Right lobe of liver (tissue), 6 donors: ENCODE measurements around the gene BEST4. TPM values are rescaled to one million over a fixed set of nuclear protein-coding genes. Genes with fewer than 3 reads are reported as not detected.

Experiments used
- ATAC-seq, 4 donors: fragments of 200-7000 bp; cut with Tn5 transposase; one replicate each; pipeline ENCODE4 v1.9.1; 2020; ENCODE audit warnings: mild to moderate bottlenecking in 4 of 4, moderate library complexity in 4 of 4
- DNase-seq, 3 donors: peaks; one replicate each; pipeline ENCODE4 v3.0.0-alpha.2; 2020
- H3K27ac ChIP-seq, 3 donors: fragments of 200-600 bp; one replicate each; pipeline ENCODE4 v1.8.0; 2022
- H3K27me3 ChIP-seq, 2 donors: fragments of 200-600 bp; one replicate each; pipeline ENCODE4 v1.8.0; 2022
- H3K36me3 ChIP-seq, 4 donors: fragments of 200-600 bp; sonication (generic) in 1 of 4; one replicate each; pipeline versions ENCODE4 v1.5.1 to v1.8.0; 2017 to 2022; ENCODE audit warnings: control low read depth in 1 of 4
- H3K4me1 ChIP-seq, 4 donors: fragments of 200-600 bp; sonication (generic) in 1 of 4; one replicate each; pipeline versions ENCODE4 v1.5.1 to v1.8.0; 2017 to 2022; ENCODE audit warnings: control low read depth in 1 of 4
- H3K4me3 ChIP-seq, 3 donors: fragments of 200-600 bp; one replicate each; pipeline ENCODE4 v1.8.0; 2022
- H3K9me3 ChIP-seq, 4 donors: fragments of 200-600 bp; sonication (generic) in 1 of 4; one replicate each; pipeline versions ENCODE4 v1.5.1 to v1.8.0; 2017 to 2022; ENCODE audit warnings: control low read depth in 1 of 4
- POLR2A ChIP-seq: fragments of 450-650 bp; IDR thresholded peaks from one replicate; pipeline ENCODE4 v1.6.1; 2017; ENCODE audit warnings: antibody characterized with exemption, mild to moderate bottlenecking
- WGBS: methylation state at CpG from one replicate; pipeline ENCODE4 v1.1.6; 2018; ENCODE audit warnings: low coverage, low lambda C conversion rate; ENCODE audit not compliant: insufficient coverage; ENCODE audit errors: missing lambda C conversion rate; 5-methylcytosine and 5-hydroxymethylcytosine counted together
- intact Hi-C, 2 donors: fragments of 100-400 bp; cut with DNase I; formaldehyde crosslinking; loops; one replicate each; pipeline versions ENCODE4 v1.11.2 to v1.14.1; 2022
- total RNA-seq, 6 experiments: library from RNA; depleted of rRNA in 2 of 6; stranded (reverse); fragments of >200 nt in 2 of 6; fragmentation: NEBNext Ultra II Directional in 3 of 6; extraction: Animal tissue kit (Norgen Biotek cat#: 25700) in 3 of 6; gene quantifications; one replicate each; pipeline versions ENCODE4 v1.1.0 to v1.2.4, GENCODE V29; 2016 to 2023
- TF ChIP-seq, protein P1 (sequence below), 4 donors: fragments of 200-600 bp in 3 of 4; fragments of 450-650 bp in 1 of 4; IDR thresholded peaks; one replicate each; pipeline versions ENCODE4 v1.5.1 to v1.8.0; 2016 to 2022; ENCODE audit warnings: antibody characterized with exemption in 4 of 4, mild to moderate bottlenecking in 2 of 4
- donor health status: DM: no; HTN: yes; CAD: no.
- donor health status: DM: no; HTN: no; CAD: no.
- donor health status: DM: no; HTN: no; CAD: no.
- donor health status: DM: no; HTN: yes; CAD: no.
- donor health status: DM: no; HTN: yes; CAD: no.

Gene BEST4
- total RNA-seq, 6 experiments from 2014 or later = 0.13 to 0.32 TPM; not detected in 4

DNA sequence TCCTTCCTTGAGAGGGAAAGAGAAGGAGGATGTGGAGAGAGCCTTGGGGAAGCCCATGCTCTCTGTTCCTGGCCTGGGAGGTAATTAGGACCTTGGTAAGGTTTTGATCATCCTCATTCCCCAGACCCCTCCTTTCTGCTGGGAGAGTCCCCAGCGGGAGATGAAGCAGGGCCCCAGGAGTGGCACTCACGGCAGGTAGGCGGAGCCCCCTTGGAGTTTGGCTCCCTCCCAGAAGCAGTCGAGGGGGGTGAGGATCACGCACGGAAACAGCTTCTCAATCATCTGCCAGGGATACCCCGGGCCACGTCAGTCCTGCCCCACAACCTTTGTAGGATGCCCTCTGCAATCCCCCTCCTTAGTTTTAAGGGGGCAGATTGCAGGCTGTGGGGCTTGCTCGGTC, 43.5 kb upstream of the BEST4 start:
- Histone ChIP-seq H3K36me3 (no peaks in the 10 kb centered on the region), H3K27me3 (no peaks in the 10 kb centered on the region), H3K4me3 (no peak overlapping the region), H3K9me3 (no peaks in the 10 kb centered on the region), H3K27ac (no peak overlapping the region), H3K4me1 (no peaks in the 10 kb centered on the region)
- intact Hi-C loops = loop anchor here in 1 of 2 donors (10.0 kb wide), 1 partner anchor 47 kb away; the partner anchor contains the start of gene BEST4
- DNase-seq (peak in 1 of 3 donors; percentile 38), ATAC-seq (no peak)
- WGBS = 60% methylated on average over 4 of the region's 9 CpGs
- TF ChIP-seq POLR2A = no peak
- TF ChIP-seq, protein P1, sequence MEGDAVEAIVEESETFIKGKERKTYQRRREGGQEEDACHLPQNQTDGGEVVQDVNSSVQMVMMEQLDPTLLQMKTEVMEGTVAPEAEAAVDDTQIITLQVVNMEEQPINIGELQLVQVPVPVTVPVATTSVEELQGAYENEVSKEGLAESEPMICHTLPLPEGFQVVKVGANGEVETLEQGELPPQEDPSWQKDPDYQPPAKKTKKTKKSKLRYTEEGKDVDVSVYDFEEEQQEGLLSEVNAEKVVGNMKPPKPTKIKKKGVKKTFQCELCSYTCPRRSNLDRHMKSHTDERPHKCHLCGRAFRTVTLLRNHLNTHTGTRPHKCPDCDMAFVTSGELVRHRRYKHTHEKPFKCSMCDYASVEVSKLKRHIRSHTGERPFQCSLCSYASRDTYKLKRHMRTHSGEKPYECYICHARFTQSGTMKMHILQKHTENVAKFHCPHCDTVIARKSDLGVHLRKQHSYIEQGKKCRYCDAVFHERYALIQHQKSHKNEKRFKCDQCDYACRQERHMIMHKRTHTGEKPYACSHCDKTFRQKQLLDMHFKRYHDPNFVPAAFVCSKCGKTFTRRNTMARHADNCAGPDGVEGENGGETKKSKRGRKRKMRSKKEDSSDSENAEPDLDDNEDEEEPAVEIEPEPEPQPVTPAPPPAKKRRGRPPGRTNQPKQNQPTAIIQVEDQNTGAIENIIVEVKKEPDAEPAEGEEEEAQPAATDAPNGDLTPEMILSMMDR (IDR thresholded peaks at IDR 0.05) = no peak

DNA sequence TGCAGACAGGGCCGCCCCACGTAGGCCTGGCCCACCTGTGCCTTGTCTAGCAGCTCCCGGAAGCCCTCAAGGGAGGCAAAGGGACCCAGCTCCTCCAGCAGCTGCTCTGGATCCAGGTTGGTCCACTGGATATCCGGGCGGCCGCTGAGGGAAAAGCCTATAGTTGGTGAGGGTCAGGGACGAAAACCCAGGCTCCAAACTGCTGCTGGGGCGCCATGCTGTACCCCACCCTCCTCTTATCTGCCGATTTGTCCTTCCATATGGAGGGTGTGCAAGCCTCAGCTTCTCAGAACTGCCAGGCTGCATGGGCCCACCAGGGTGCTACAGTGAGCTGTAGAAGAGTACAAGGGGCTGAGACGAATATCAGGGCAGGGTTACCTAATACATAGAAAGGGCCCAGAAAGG, 42.9 kb upstream of the BEST4 start:
- H3K36me3 ChIP-seq = no peaks in the 10 kb centered on the region
- ATAC-seq (no peak), DNase-seq (peak in 1 of 3 donors; percentile 44)
- H3K27me3 ChIP-seq = no peaks in the 10 kb centered on the region
- H3K9me3 ChIP-seq = no peaks in the 10 kb centered on the region
- H3K4me3 ChIP-seq = no peak overlapping the region
- intact Hi-C loops = loop anchor here in 1 of 2 donors (10.0 kb wide), 1 partner anchor 46 kb away; the partner anchor contains the start of gene BEST4
- WGBS = 71% methylated on average over 3 of the region's 10 CpGs
- no peak overlapping the region for H3K27ac ChIP-seq
- TF ChIP-seq, protein P1 (IDR thresholded peaks at IDR 0.05) = no peak
- no peak for TF ChIP-seq POLR2A
- no peaks in the 10 kb centered on the region for H3K4me1 ChIP-seq

DNA sequence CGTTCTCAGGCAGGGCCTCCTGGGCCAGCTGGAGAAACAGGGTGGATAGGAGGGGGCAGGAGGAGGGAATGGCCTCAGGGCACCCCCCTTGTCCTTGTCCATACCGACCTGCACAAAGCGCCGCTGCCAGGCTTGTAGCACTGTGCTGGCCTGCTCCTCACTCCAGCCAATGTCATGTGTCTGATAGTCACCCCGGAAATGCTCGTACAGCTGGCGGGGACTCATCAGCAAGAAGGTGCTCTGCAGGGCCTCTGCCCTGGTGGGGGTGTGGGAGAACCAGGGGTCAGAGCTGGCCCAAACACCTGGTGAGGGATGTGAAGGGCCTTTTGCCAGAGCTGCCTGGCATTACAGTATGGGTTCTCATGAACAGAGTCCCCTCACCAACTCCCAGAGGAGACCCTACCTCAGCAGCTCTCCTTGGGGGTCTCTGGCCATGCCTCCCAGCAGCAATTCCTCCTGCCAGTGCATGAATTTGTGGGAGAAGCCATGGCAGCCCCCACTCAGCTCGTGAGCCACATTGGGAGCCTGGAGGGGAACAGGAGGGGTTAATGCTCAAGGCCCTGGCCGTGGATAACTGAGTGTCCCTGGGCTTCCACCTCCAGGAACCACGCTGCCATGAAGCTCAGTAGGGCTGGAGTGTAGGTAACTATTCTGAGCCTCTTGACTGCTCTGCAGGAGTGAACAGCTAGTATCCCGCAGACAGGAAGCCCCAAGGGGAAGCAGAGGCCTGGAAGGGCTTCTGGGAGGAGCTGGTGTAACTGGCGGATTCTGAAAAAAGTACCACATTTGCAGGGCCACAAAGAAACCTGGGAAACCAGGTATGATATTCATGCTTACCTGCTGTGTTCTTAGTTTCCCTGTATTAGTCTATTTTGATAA, 41.8 kb upstream of the BEST4 start:
- Histone ChIP-seq H3K27me3 (no peaks in the 10 kb centered on the region), H3K36me3 (no peaks in the 10 kb centered on the region), H3K4me3 (no peak overlapping the region), H3K27ac (no peak overlapping the region), H3K9me3 (no peaks in the 10 kb centered on the region), H3K4me1 (no peaks in the 10 kb centered on the region)
- whole genome bisulfite sequencing = 70% methylated on average over 3 of the region's 12 CpGs
- TF ChIP-seq, protein P1 (IDR thresholded peaks at IDR 0.05) = no peak
- no peak for TF ChIP-seq POLR2A
- DNase-seq (peak in 1 of 3 donors; percentile 39), ATAC-seq (no peak)
- intact Hi-C loops = loop anchor here (5.0 to 10.0 kb wide), 2 partner anchors 37 to 45 kb away; partner anchors contain the start of gene BEST4 (in 1 of the 2)

DNA sequence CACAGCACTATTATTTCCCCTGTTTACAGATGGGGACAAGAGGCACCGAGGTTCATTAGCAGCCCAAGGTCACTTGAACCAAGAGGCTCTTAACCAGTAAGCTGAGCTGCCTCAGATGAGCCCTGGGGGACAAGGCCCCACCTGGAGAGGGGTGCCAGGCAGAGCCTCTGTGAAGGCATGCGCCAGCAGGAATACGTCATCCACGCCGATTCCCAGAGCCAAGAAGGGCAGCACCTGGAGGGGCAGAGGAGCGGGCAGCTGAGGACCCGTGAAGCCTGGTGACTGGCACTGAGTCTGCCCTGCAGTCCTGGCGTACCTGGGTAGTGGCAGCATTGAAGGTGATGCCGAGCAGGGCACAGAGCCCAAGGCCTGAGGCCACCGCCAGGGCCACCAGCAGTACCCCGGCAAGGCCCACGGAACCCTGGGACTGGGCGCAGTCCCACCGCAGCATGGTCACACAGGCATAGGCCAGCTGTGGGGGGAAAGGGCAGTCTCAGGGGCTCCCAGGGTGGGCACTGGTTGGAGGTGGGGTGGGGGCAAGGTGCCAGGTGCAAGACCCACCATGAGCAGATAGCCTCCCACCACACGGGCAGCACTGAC, 41.0 kb upstream of the BEST4 start:
- Histone ChIP-seq H3K4me3 (no peak overlapping the region), H3K36me3 (no peaks in the 10 kb centered on the region), H3K27ac (no peak overlapping the region), H3K9me3 (no peaks in the 10 kb centered on the region), H3K27me3 (no peaks in the 10 kb centered on the region), H3K4me1 (no peaks in the 10 kb centered on the region)
- no CpG with 5 or more reads among the region's 15 CpGs for WGBS
- intact Hi-C loops = loop anchor here in 1 of 2 donors (5.0 kb wide), 1 partner anchor 37 kb away; no protein-coding TSS in a partner anchor
- peak in 1 of 3 donors; percentile 45 for DNase-seq
- TF ChIP-seq, protein P1 (IDR thresholded peaks at IDR 0.05) = no peak
- TF ChIP-seq POLR2A = no peak
- ATAC-seq = no peak
